Esophagus (tissue), 2 donors: Measurements from ENCODE around the gene MBP. TPM values are rescaled to one million over a fixed set of nuclear protein-coding genes. Genes with fewer than 3 reads are reported as not detected.

ENCODE experiments used
- H3K27ac ChIP-seq, 2 donors: one replicate each; pipeline ENCODE4 v1.5.1; 2013; ENCODE audit warnings: low read depth in 2 of 2, mild to moderate bottlenecking in 2 of 2, inconsistent platforms in 1 of 2, low read length in 1 of 2, moderate library complexity in 1 of 2
- H3K27me3 ChIP-seq, 2 donors: one replicate each; pipeline ENCODE4 v1.6.1; 2013; ENCODE audit warnings: low read length in 2 of 2, control low read depth in 1 of 2, mild to moderate bottlenecking in 1 of 2; ENCODE audit not compliant: insufficient read depth in 2 of 2, control insufficient read depth in 1 of 2
- H3K36me3 ChIP-seq, 2 donors: one replicate each; pipeline ENCODE4 v1.6.1; 2013; ENCODE audit warnings: low read length in 1 of 2; ENCODE audit not compliant: control insufficient read depth in 2 of 2, insufficient read depth in 2 of 2
- H3K4me1 ChIP-seq, 2 donors: one replicate each; pipeline ENCODE4 v1.6.1; 2013; ENCODE audit warnings: low read length in 1 of 2; ENCODE audit not compliant: control insufficient read depth in 2 of 2, insufficient read depth in 2 of 2
- H3K4me3 ChIP-seq, 2 donors: one replicate each; pipeline ENCODE4 v1.5.1; 2013; ENCODE audit warnings: low read length in 2 of 2, mild to moderate bottlenecking in 2 of 2, low read depth in 1 of 2, moderate library complexity in 1 of 2
- H3K9me3 ChIP-seq, 2 donors: one replicate each; pipeline ENCODE4 v1.6.1; 2013; ENCODE audit warnings: mild to moderate bottlenecking in 2 of 2, low read depth in 1 of 2, low read length in 1 of 2, moderate library complexity in 1 of 2; ENCODE audit not compliant: control insufficient read depth in 2 of 2, insufficient read depth in 1 of 2
- WGBS, 2 donors: extraction: QIAGEN DNeasy Blood & Tissue Kit; methylation state at CpG; one replicate each; pipeline ENCODE4 v1.1.7; 2013; 5-methylcytosine and 5-hydroxymethylcytosine counted together
- polyA plus RNA-seq, 2 donors: library from polyadenylated mRNA; stranded (reverse); fragments of 200-250 nt; gene quantifications; one replicate each; pipeline ENCODE4 v1.2.3, GENCODE V29; 2013
- donor health status: healthy with polysubstance abuse.
- donor health status: Bipolar disorder and iron deficiency.

MBP gene
- polyA plus RNA-seq, 2 donors, result 9.7 to 10.8 TPM

GRCh38 chr18:77103991-77104531 lies 28.5 kb downstream of the MBP start:
- H3K4me3 ChIP-seq, result no peak overlapping the region
- H3K27me3 ChIP-seq, result no peaks in the 10 kb centered on the region
- H3K9me3 ChIP-seq, result no peaks in the 10 kb centered on the region
- 71 to 77% methylated on average over 11 of the region's 11 CpGs for WGBS, 2 donors
- H3K36me3 ChIP-seq, result peaks cover 3 to 15% of the 10 kb centered on the region in 2 donors
- H3K27ac ChIP-seq, result no peak overlapping the region
- H3K4me1 ChIP-seq, result peaks cover 0 to 30% of the 10 kb centered on the region in 2 donors

DNA sequence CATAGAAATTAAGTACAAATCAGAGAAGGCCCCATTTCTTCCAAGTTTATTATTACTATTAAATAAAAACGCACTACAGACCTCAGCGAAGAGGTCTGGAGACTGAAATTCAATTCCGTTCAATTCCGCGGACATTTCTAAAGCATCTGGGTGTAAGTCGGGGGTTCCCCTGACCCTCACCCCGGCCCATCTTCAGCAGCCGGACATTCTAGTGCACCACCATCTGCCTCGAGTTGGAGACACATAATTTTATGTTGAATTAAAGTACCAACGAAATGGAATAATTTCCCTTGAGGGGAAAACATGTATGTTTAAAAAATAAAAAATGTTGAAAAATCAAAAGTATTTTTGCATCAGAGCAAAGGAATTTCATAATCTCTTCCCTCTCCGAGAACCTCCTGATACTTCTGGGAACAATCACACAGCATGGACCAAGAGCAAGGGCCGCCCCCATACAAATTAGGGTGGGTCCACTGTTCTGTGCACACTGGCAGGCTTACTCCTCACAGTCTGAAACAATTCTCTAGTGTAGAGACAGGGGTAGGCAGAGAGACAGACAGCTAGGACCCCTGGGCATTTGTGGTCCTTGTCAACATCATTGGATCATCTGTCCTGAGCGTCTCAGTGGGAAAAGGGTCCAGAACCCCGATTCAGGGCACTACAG lies 29.3 kb downstream of the MBP start:
- peaks cover 0 to 31% of the 10 kb centered on the region in 2 donors for H3K4me1 ChIP-seq
- H3K4me3 ChIP-seq, result no peak overlapping the region
- H3K27me3 ChIP-seq, result no peaks in the 10 kb centered on the region
- no peaks in the 10 kb centered on the region for H3K9me3 ChIP-seq
- H3K36me3 ChIP-seq, result peaks cover 3 to 15% of the 10 kb centered on the region in 2 donors
- 75 to 82% methylated on average over 14 of the region's 14 CpGs for WGBS, 2 donors
- no peak overlapping the region for H3K27ac ChIP-seq

GRCh38 chr18:77102259-77103040 lies 30.1 kb downstream of the MBP start:
- no peaks in the 10 kb centered on the region for H3K9me3 ChIP-seq
- H3K36me3 ChIP-seq, result peaks cover 3 to 15% of the 10 kb centered on the region in 2 donors
- H3K4me1 ChIP-seq, result peaks cover 0 to 31% of the 10 kb centered on the region in 2 donors
- H3K27me3 ChIP-seq, result no peaks in the 10 kb centered on the region
- H3K4me3 ChIP-seq, result no peak overlapping the region
- peak overlapping the region; percentile 93 to 95 for H3K27ac ChIP-seq
- 18 to 19% methylated on average over 3 of the region's 3 CpGs for WGBS, 2 donors

GRCh38 chr18:77101410-77102258 lies 30.9 kb downstream of the MBP start:
- H3K9me3 ChIP-seq, result no peaks in the 10 kb centered on the region
- H3K4me1 ChIP-seq, result peaks cover 0 to 27% of the 10 kb centered on the region in 2 donors

GRCh38 chr18:77100751-77101355 lies 31.7 kb downstream of the MBP start:
- H3K4me1 ChIP-seq, result peaks cover 0 to 27% of the 10 kb centered on the region in 2 donors
- no peak overlapping the region for H3K4me3 ChIP-seq
- H3K36me3 ChIP-seq, result peaks cover 3 to 17% of the 10 kb centered on the region in 2 donors
- no peaks in the 10 kb centered on the region for H3K27me3 ChIP-seq
- WGBS, 2 donors, result 42 to 60% methylated on average over 8 of the region's 8 CpGs
- H3K27ac ChIP-seq, result peak overlapping the region; percentile 93 to 95
- no peaks in the 10 kb centered on the region for H3K9me3 ChIP-seq

More at GRCh38 chr18:77101410-77102258, 30.9 kb downstream of the MBP start:
- WGBS, 2 donors, result 17 to 32% methylated on average over 16 of the region's 16 CpGs
- H3K27ac ChIP-seq, result peak overlapping the region; percentile 93 to 95
- H3K4me3 ChIP-seq, result no peak overlapping the region
- no peaks in the 10 kb centered on the region for H3K27me3 ChIP-seq
- peaks cover 3 to 17% of the 10 kb centered on the region in 2 donors for H3K36me3 ChIP-seq

DNA sequence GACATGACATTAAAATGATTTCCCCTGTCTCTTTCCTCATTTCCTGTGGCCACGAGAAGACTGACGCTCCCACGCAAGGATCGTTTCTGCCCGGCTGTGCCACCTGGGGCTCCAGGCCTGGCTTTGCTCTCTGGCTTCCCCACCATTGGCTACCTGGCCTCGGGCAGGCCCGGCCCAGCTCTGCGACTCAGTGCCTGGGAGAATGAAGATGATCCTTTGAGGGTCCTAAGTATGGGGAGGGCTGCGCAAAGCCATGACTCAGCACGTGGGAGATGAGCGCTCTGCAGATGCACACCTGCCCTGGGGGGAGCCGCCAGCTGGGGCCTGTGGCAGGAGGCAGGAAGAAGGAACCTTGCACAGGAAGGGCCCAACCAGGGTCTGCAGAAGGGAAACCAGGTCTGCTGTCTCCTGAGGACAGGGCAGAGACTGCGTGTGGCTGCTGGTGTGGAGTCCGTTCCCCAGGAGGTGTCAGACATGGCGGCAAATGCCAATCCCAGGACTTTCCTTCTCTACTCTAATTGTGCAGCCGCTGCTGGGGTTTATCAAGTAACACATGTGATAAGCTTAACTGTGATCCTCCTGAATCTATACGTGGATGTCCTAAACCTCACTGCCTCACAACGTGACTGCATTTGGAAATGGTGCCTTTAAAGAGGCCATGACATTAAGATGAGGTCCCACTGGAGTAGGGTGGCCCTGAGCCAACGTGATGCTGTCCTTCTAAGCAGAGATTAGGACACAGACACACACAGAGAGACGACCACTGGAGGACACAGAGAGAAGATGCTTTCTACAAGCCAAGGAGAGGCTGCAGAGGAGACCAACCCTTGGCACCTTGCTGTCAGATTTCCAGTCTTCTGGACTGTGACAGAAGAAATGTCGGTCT lies 32.9 kb downstream of the MBP start:
- 77 to 82% methylated on average over 21 of the region's 21 CpGs for WGBS, 2 donors
- H3K4me1 ChIP-seq, result peaks cover 3 to 26% of the 10 kb centered on the region in 2 donors
- peak overlapping the region in 1 of 2 donors; percentile 93 for H3K27ac ChIP-seq
- no peaks in the 10 kb centered on the region for H3K27me3 ChIP-seq
- H3K36me3 ChIP-seq, result peaks cover 3 to 19% of the 10 kb centered on the region in 2 donors
- no peak overlapping the region for H3K4me3 ChIP-seq
- no peaks in the 10 kb centered on the region for H3K9me3 ChIP-seq

DNA sequence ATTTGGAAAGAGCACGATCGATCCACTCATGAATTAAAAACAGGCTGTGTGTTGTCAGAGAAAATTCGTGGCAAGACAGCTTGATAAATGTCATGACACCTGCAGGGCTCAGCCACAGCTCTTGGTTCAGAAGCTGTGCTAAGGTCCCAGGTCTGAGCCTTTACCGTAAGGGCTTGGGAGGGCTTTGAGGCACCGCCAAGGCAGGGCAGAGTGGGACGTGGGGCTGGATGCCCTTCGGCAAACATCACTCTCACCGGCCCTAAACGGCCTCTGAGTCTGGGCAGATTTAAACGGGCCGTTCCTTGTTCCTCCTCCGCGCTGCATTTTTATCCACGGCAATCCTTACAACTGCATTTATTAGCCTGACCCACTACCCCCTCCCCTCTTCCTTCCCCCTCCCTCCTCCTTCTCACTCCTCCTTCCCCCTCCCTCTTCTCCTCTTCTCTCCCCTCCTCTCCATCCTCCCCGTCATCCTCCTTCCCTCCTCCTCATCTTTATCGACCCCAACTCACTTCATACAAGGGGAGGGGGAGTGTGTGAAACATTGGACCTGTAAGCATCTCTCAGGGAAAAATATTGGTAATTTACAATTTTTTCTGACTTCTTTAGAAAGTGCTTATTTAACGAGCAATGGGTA lies 33.9 kb downstream of the MBP start:
- 40 to 41% methylated on average over 17 of the region's 17 CpGs for WGBS, 2 donors
- Histone ChIP-seq H3K4me1 (peaks cover 3 to 23% of the 10 kb centered on the region in 2 donors), H3K4me3 (no peak overlapping the region), H3K27me3 (no peaks in the 10 kb centered on the region), H3K9me3 (no peaks in the 10 kb centered on the region), H3K36me3 (peaks cover 3 to 12% of the 10 kb centered on the region in 2 donors), H3K27ac (no peak overlapping the region)

- H3K4me3 ChIP-seq, result no peak overlapping the region
- peaks cover 3 to 9% of the 10 kb centered on the region in 2 donors for H3K36me3 ChIP-seq
- H3K27ac ChIP-seq, result no peak overlapping the region
- H3K27me3 ChIP-seq, result no peaks in the 10 kb centered on the region
- no peaks in the 10 kb centered on the region for H3K9me3 ChIP-seq
- 52 to 60% methylated on average over 2 of the region's 2 CpGs for WGBS, 2 donors
- H3K4me1 ChIP-seq, result peaks cover 3 to 23% of the 10 kb centered on the region in 2 donors
Measured at GRCh38 chr18:77098029-77098428, 34.6 kb downstream of the MBP start.
